PFSK-1 (cell line): ENCODE measurements around the gene LONP2.

Experiments used
- FOXP2 ChIP-seq: optimal IDR thresholded peaks from 2 replicates; pipeline ENCODE3; 2011; ENCODE audit warnings: borderline replicate concordance, control low read depth, inconsistent platforms; ENCODE audit not compliant: insufficient read depth; ENCODE audit errors: extremely low read length, extremely low read depth
- POLR2AphosphoS5 ChIP-seq: IDR thresholded peaks from 2 replicates; pipeline ENCODE4 v1.6.1; 2012; ENCODE audit warnings: low read depth, mild to moderate bottlenecking, control low read depth, low read length, moderate library complexity
- REST ChIP-seq, 2 experiments: IDR thresholded peaks; 2 replicates each; pipeline versions ENCODE4 v1.6.1 to v1.8.0; 2011 to 2012; ENCODE audit warnings: low read depth in 2 of 2, low read length in 2 of 2, control low read depth in 1 of 2, inconsistent platforms in 1 of 2, mild to moderate bottlenecking in 1 of 2, moderate library complexity in 1 of 2; ENCODE audit not compliant: insufficient read depth in 1 of 2
- SIN3A ChIP-seq: IDR thresholded peaks from 2 replicates; pipeline ENCODE4 v1.6.1; 2012; ENCODE audit warnings: mild to moderate bottlenecking, low read length, moderate library complexity, borderline replicate concordance; ENCODE audit not compliant: insufficient read depth
- TAF1 ChIP-seq: IDR thresholded peaks from 2 replicates; pipeline ENCODE4 v1.6.1; 2012; ENCODE audit warnings: low read length, control low read depth, borderline replicate concordance; ENCODE audit not compliant: insufficient read depth

The LONP2 gene

GRCh38 chr16:48295488-48296281 is 51.6 kb downstream of the LONP2 start:
- TF ChIP-seq SIN3A (no peak), POLR2AphosphoS5 (no peak), REST (IDR thresholded peaks at IDR 0.05; ENCODE audit: insufficient read depth in 1 of 2, low read depth in 2 of 2, low read length in 2 of 2) (no peak), TAF1 (no peak), FOXP2 (no peak)

- TF ChIP-seq REST (IDR thresholded peaks at IDR 0.05; ENCODE audit: insufficient read depth in 1 of 2, low read depth in 2 of 2, low read length in 2 of 2), result no peak
- TF ChIP-seq SIN3A, result no peak
- TF ChIP-seq POLR2AphosphoS5, result no peak
- no peak for TF ChIP-seq TAF1
- no peak for TF ChIP-seq FOXP2
Measured at GRCh38 chr16:48299471-48299870, 55.4 kb downstream of the LONP2 start.

- TF ChIP-seq SIN3A (no peak), POLR2AphosphoS5 (no peak), FOXP2 (no peak), REST (IDR thresholded peaks at IDR 0.05; ENCODE audit: insufficient read depth in 1 of 2, low read depth in 2 of 2, low read length in 2 of 2) (no peak), TAF1 (no peak)
Measured at GRCh38 chr16:48300391-48300856, 56.3 kb downstream of the LONP2 start.

GRCh38 chr16:48308535-48308934 is 64.4 kb downstream of the LONP2 start:
- TF ChIP-seq SIN3A, result no peak
- no peak for TF ChIP-seq TAF1
- TF ChIP-seq POLR2AphosphoS5, result no peak
- no peak for TF ChIP-seq REST (IDR thresholded peaks at IDR 0.05; ENCODE audit: insufficient read depth in 1 of 2, low read depth in 2 of 2, low read length in 2 of 2)
- no peak for TF ChIP-seq FOXP2
